Stimulated activated memory B cell treated with anti-CD40 and anti-IgM and Interleukin-4, amounts not matched to agents 10 μg/mL and 1 μg/mL and 100 μg/mL, for 72 hours (primary cell): ENCODE data around the gene TUBGCP6.
"Not testable (repeated sequence)": the region's sequence is repeated elsewhere in the genome, so short reads cannot be mapped to it uniquely, and the experiment has no call there.

Experiments used
- ATAC-seq: fragments of 150-1000 bp; cut with Tn5 transposase; 2 replicates; pipeline ENCODE4 v1.10.0; 2021
- H3K27ac Mint-ChIP-seq: one replicate; pipeline ENCODE4 v1.8.0; 2022; ENCODE audit warnings: mild to moderate bottlenecking, mixed read lengths
- H3K27me3 Mint-ChIP-seq: one replicate; pipeline ENCODE4 v1.8.0; 2022; ENCODE audit warnings: mixed read lengths
- H3K36me3 Mint-ChIP-seq: one replicate; pipeline ENCODE4 v1.8.0; 2022; ENCODE audit warnings: mixed read lengths
- H3K4me1 Mint-ChIP-seq: one replicate; pipeline ENCODE4 v1.8.0; 2022; ENCODE audit warnings: mixed read lengths
- H3K4me3 Mint-ChIP-seq: one replicate; pipeline ENCODE4 v1.8.0; 2022; ENCODE audit warnings: mild to moderate bottlenecking, moderate library complexity, mixed read lengths
- H3K9me3 Mint-ChIP-seq: one replicate; pipeline ENCODE4 v1.8.0; 2022; ENCODE audit warnings: mixed read lengths

TUBGCP6 gene

GRCh38 chr22:50208939-50209892 lies 35.6 kb downstream of the TUBGCP6 start:
- H3K4me3 Mint-ChIP-seq, result no peak overlapping the region
- H3K36me3 Mint-ChIP-seq, result peaks cover 50% of the 10 kb centered on the region
- H3K27me3 Mint-ChIP-seq, result no peaks in the 10 kb centered on the region
- peaks cover 48% of the 10 kb centered on the region for H3K4me1 Mint-ChIP-seq
- H3K27ac Mint-ChIP-seq, result no peak overlapping the region
- peak; percentile 52 for ATAC-seq
- no peaks in the 10 kb centered on the region for H3K9me3 Mint-ChIP-seq

- Mint-ChIP-seq H3K27ac (no peak overlapping the region), H3K36me3 (peaks cover 49% of the 10 kb centered on the region), H3K4me1 (peaks cover 51% of the 10 kb centered on the region), H3K9me3 (no peaks in the 10 kb centered on the region), H3K27me3 (no peaks in the 10 kb centered on the region), H3K4me3 (no peak overlapping the region)
- no peak for ATAC-seq
These were observed 36.3 kb downstream of the TUBGCP6 start for GRCh38 chr22:50208430-50208938.

DNA sequence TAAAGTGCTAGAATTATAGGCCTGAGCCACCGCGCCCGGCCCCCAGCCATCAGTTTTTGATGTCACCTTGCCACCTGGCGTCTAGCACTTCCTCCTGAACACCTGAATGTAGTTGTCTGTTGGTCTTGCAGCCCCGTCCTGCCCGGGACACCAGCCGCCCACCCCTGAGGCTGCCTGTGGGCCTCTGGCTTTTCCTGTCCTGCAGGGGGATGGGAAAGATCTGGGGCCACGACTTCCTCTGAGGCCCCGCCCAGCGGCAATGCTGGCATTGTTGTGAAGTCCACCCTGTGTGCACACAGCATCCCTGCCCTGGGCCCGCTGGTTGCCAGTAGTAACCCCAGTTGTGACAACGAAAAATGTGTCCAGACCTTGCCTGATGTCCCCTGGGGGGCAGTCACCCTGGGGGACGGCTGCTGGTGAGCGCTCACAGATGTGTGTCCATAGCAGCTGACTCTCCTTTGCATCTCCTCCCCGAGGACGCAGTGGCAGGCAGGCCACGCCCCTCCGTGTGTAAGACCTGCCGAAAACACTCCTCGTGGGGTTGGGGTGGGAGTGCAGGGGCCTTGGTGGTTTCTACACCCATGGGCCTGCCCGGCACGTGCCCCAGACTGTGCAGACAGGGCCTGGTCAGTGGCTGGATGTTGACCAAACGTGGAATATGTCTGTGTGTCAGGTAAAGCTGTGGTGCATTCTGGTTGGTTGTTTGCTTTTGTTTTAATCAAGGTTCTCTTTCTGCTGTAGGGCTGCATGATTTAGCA lies 37.3 kb downstream of the TUBGCP6 start:
- peaks cover 45% of the 10 kb centered on the region for H3K4me1 Mint-ChIP-seq
- H3K9me3 Mint-ChIP-seq, result no peaks in the 10 kb centered on the region
- ATAC-seq, result peak; percentile 59

DNA sequence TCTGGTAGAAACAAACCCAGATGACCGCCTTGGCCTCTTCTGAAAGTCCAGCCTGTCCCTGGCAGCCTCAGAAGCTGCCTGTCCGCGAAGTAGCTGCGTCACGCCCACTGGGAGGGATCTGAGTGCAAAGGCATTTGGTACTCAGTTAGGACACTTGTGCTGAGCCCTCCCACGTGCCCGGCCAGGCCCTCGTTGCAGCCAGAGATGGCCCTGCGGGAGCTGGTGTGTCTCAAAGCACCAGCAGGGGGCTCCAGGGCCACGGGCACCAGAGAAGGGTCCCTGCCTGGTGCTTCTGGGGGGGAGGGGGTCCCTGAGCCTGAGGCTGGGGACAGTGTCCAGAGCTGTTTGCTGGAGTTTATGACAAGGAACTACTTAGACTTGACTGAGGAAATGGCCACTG lies 38.2 kb downstream of the TUBGCP6 start:
- Mint-ChIP-seq H3K27me3 (no peaks in the 10 kb centered on the region), H3K9me3 (no peaks in the 10 kb centered on the region), H3K36me3 (peaks cover 41% of the 10 kb centered on the region), H3K4me3 (no peak overlapping the region), H3K4me1 (peaks cover 53% of the 10 kb centered on the region), H3K27ac (no peak overlapping the region)
- no peak for ATAC-seq

More for the DNA sequence above, 37.3 kb downstream of the TUBGCP6 start:
- H3K27ac Mint-ChIP-seq, result peak overlapping the region; percentile 37
- H3K27me3 Mint-ChIP-seq, result no peaks in the 10 kb centered on the region
- peaks cover 44% of the 10 kb centered on the region for H3K36me3 Mint-ChIP-seq
- H3K4me3 Mint-ChIP-seq, result no peak overlapping the region

DNA sequence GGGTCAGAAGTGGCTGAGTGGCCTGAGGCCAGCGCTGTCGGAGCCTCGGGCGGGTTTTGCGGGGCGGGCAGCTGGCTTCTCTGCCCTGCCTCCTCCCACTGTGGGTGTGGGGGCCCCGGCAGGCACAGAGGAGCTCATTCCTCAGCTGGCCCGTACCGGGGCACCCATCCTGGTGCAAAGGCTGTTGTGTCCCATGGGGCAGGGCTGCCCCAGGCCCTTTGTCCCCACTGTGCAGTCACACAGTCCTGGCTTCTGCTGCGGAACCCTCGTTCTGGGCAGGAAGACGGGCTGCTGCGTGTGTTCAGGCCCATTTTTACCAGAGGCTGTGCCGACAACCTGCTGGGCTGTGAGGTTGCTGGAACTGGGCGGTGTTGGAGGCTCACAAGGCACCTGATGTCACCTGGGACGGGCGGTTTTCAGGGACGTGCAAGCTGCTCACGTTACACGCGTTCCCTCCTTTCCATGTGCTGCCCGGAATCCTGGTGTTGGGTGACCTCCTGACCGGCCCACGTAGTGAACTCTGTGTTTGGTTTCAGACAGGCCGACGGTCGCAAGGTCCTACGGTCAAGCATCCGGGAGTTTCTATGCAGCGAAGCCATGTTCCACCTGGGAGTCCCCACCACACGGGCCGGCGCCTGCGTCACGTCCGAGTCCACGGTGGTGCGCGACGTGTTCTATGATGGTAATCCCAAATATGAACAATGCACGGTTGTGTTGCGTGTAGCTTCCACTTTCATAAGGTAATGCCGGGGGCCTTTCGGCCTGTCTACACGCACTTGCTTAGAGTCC lies 38.8 kb downstream of the TUBGCP6 start:
- no peak overlapping the region for H3K27ac Mint-ChIP-seq
- H3K9me3 Mint-ChIP-seq, result no peaks in the 10 kb centered on the region
- no peaks in the 10 kb centered on the region for H3K27me3 Mint-ChIP-seq
- H3K4me3 Mint-ChIP-seq, result no peak overlapping the region
- H3K36me3 Mint-ChIP-seq, result peaks cover 41% of the 10 kb centered on the region
- H3K4me1 Mint-ChIP-seq, result peaks cover 53% of the 10 kb centered on the region
- no peak for ATAC-seq

DNA sequence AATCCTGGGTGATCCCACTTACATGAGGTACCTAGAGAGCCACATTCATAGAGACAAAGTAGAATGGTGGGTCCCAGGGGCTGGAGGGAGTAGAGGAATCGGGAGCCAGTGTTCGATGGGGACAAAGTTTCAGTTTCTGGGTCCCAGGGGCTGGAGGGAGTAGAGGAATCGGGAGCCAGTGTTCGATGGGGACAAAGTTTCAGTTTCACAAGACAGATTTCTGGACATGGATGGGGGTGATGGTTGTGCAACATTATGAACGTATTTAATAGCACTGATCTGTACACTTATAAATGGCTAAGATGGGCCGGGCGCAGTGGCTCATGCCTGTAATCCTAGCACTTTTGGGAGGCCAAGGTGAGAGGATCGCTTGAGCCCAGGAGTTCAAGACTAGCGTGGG lies 39.8 kb downstream of the TUBGCP6 start:
- not testable (repeated sequence) for H3K27me3 Mint-ChIP-seq, H3K27ac Mint-ChIP-seq, ATAC-seq, H3K9me3 Mint-ChIP-seq, H3K4me3 Mint-ChIP-seq
- Mint-ChIP-seq H3K36me3 (peaks cover 39% of the 10 kb centered on the region), H3K4me1 (peaks cover 50% of the 10 kb centered on the region)

DNA sequence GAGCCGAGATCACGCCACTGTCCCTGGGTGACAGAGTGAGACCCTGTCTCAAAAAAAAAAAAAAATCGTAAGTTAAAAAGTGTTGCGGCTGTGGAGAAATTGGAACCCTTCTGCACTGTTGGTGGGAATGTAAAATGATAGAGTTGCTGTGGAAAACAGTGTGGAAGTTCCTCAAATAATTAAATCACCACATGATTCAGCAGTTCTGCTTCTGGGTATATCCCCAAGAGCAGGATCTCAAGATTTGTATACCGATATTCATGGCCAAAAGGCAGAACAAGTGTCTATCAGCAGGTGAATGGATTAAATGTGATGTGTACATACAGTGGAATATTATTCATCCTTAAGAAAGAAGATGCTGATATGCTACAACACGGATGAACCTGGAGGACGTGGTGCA lies 40.3 kb downstream of the TUBGCP6 start:
- Mint-ChIP-seq H3K27me3 (no peaks in the 10 kb centered on the region), H3K4me3 (no peak overlapping the region), H3K4me1 (peaks cover 50% of the 10 kb centered on the region), H3K9me3 (no peaks in the 10 kb centered on the region), H3K36me3 (peaks cover 35% of the 10 kb centered on the region), H3K27ac (no peak overlapping the region)
- ATAC-seq, result no peak

GRCh38 chr22:50203288-50203687 lies 41.5 kb downstream of the TUBGCP6 start:
- H3K27ac Mint-ChIP-seq, result no peak overlapping the region
- no peak for ATAC-seq
- H3K36me3 Mint-ChIP-seq, result peaks cover 35% of the 10 kb centered on the region
- no peak overlapping the region for H3K4me3 Mint-ChIP-seq
- H3K27me3 Mint-ChIP-seq, result no peaks in the 10 kb centered on the region
- H3K9me3 Mint-ChIP-seq, result no peaks in the 10 kb centered on the region
- H3K4me1 Mint-ChIP-seq, result peaks cover 52% of the 10 kb centered on the region

GRCh38 chr22:50202130-50202666 lies 42.6 kb downstream of the TUBGCP6 start:
- Mint-ChIP-seq H3K27ac (no peak overlapping the region), H3K9me3 (no peaks in the 10 kb centered on the region), H3K4me3 (peak overlapping the region; percentile 75), H3K4me1 (peaks cover 43% of the 10 kb centered on the region), H3K27me3 (no peaks in the 10 kb centered on the region), H3K36me3 (peaks cover 33% of the 10 kb centered on the region)
- no peak for ATAC-seq

DNA sequence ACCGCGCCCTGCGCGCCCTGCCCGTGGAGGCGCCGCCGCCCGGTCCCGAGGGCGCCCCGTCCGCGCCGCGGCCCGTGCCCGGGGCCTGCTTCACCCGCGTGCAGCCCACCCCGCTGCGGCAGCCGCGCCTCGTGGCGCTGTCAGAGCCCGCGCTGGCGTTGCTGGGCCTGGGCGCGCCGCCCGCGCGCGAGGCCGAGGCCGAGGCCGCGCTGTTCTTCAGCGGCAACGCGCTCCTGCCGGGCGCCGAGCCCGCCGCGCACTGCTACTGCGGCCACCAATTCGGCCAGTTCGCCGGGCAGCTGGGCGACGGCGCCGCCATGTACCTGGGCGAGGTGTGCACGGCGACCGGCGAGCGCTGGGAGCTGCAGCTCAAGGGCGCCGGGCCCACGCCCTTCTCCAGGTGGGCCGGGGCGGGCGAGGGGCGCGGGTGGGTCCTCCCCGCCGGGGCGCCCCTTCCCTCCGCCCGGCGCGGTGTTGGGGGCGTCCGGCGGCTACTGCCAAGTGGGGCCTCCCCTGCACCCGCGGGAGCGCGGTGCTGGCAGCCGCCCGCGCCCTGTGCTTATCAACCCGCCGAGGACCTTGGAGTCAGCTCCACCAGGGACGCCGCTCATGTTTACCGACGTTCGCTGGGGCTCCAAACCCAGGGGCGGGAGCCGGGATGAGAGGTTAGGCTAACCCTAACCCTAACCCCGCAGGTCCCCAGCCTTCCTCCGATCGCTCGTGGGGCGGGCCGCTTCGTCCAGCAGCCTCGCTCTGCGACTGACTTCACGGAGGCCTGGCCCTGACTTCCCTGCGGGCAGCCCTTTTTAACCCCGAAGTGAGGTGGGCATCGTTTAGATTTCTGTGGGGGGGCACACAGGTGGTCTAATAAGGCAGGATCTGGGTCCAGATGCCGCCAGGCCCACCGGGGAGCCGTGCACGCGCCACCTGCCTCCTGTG lies 43.4 kb downstream of the TUBGCP6 start:
- Mint-ChIP-seq H3K36me3 (peaks cover 30% of the 10 kb centered on the region), H3K4me1 (peaks cover 36% of the 10 kb centered on the region), H3K27me3 (no peaks in the 10 kb centered on the region), H3K27ac (no peak overlapping the region), H3K9me3 (no peaks in the 10 kb centered on the region), H3K4me3 (peak overlapping the region; percentile 75)
- ATAC-seq, result peak; percentile 28

DNA sequence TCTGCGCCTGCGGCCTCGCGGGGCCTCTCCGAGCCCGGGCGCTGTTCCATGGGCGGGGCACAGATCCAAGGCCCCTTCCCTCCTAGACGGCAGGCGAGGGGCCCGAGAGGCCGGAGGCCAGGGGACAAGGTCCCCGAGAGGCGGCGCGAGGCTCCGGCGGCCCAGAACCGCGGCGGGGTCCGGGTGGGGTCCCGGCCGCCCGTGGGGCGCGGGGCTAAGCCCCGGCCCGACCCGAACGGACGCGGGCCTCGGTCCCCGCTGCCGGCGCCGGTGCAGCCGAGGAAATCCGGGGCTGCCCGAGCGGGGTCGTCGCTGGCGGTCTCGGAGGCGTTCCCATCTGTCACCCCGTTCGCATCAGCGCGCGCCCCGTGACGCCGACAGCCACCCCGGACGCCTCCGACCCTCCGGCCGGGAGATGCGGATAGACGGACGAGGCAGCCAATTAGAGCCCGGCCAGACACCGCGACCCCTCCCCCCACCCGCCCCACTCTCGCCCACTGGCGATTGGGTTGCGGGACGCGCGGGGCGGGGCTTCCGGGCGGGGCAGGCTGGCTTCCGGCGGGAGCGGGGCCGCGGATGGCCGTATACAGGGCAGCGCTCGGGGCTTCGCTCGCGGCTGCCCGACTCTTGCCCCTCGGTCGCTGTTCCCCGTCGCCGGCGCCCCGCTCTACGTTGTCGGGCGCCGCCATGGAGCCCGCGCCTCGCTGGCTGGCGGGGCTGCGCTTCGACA lies 44.2 kb downstream of the TUBGCP6 start, which contains the start of gene SELENOO:
TSS of gene SELENOO (plus strand) at position 551 of the 730 bp plus-strand sequence. CDS start at position 577, 26 bp downstream.
- Mint-ChIP-seq H3K4me3 (peak within 1 kb of the TSS; percentile 75), H3K27me3 (no peaks in the 10 kb centered on the region), H3K9me3 (no peaks in the 10 kb centered on the region), H3K36me3 (peaks cover 25% of the 10 kb centered on the region), H3K27ac (peak within 1 kb of the TSS; percentile 76), H3K4me1 (peaks cover 33% of the 10 kb centered on the region)
- ATAC-seq, result peak; percentile 95

DNA sequence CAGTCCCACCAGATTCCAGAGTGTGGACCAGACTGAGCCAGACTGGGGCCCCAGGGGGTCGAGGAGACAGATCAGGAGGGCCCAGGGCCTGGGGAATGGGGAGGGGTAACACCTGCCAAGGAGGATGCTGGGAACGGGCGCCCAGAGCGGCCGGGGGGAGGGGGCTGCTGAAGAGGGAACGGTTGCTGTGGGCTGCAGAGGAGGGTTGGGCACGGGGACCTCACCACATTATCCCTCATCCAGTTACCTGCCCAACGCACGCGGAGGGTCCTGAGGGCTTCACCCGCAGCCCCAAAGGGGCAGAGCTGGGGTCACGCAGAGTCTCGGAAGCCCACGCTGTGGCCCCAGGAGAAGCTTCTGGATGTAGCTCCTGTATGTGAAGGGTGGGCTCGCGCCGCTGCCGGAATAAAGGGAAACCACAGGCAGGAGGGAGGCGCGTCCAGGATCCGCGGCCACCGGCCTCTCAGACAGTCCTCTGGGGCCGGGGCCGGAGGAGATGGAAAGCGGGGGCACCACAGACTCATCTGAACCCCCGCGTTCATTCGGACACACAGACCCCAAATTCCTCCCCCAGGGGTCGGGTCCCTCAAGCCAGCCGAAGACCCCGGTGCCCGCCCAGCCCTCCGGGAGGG lies 44.9 kb downstream of the TUBGCP6 start:
- peak overlapping the region; percentile 75 for H3K4me3 Mint-ChIP-seq
- H3K36me3 Mint-ChIP-seq, result peaks cover 27% of the 10 kb centered on the region
- H3K27ac Mint-ChIP-seq, result peak overlapping the region; percentile 76
- no peaks in the 10 kb centered on the region for H3K9me3 Mint-ChIP-seq
- H3K27me3 Mint-ChIP-seq, result no peaks in the 10 kb centered on the region
- peaks cover 35% of the 10 kb centered on the region for H3K4me1 Mint-ChIP-seq
- peak; percentile 0 for ATAC-seq

DNA sequence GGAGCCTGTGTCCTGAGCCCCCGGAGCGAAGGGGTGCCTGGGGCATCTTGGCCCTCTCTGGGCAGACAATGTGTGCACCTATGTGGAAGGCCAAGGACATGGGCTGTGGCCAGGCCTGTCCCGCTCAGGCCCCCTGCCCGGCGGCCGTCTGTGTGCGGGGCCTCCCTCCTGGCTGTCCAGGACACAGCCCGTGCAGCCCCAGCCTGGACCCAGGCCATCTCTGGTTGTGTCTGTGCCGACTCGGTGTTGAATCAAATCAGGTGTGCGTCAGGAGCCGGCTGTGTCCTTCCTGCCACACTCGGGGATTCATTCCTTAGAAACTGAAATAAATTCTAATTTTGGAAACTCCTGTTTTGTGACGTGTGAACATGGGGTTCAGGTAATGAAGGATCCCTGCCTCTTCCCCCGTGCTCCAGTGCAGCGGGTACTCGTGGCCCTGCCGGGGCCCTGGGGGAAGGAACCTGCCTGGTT lies 45.5 kb downstream of the TUBGCP6 start:
- peak overlapping the region; percentile 75 for H3K4me3 Mint-ChIP-seq
- peaks cover 22% of the 10 kb centered on the region for H3K36me3 Mint-ChIP-seq
- peaks cover 34% of the 10 kb centered on the region for H3K4me1 Mint-ChIP-seq
- no peaks in the 10 kb centered on the region for H3K9me3 Mint-ChIP-seq
- peak overlapping the region; percentile 76 for H3K27ac Mint-ChIP-seq
- H3K27me3 Mint-ChIP-seq, result no peaks in the 10 kb centered on the region
- ATAC-seq, result no peak
